Colon (tissue), 2 donors: Measurements from ENCODE around the gene SPON1.
"Not testable (repeated sequence)": the region's sequence is repeated elsewhere in the genome, so short reads cannot be mapped to it uniquely, and the experiment has no call there.

Source experiments
- FAIRE-seq: peaks from 2 replicates; lab custom pipeline; 2012; peaks lifted over from hg19 to GRCh38; lab: Jason Lieb, UNC
- donor health status: control.
- donor health status: control.

Gene SPON1

DNA sequence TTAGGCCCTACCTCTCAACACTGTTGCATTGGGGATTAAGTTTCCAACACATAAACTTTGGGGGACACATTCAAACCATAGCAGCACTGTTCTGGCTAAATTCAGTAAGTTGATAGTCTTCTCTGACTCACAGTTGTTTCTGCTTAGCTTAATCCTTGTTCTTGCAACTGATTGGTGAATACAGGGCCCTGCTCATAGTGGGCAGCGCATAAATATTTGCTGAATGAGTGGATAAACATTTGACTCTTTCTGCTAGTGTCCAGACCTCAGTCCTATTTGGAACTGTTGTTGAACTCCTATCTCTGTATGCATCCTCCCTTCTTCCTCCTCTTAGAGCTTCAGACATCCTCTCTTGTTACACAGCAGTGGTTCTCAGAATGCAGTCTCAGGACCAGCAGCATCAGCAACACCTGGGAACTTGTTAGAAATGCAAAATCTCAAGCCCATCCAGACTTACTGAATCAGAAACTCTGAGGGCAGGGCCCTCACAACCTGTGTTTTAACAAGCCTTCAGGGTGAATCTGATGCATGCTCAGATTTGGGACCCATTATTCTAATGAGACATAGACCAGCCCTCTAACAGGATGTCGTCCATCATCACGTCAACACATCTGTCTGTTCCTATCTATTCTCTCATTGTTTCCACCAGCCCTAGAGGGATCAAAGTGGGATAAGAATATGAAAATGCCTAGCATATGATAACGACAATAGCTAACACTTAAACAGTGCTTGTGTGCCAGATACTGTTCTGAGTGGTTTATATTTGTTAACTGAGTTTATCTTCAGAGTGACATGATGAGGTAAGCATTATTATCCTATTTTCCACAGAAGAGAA is 22.3 kb downstream of the SPON1 start:
- no peak for FAIRE-seq

DNA sequence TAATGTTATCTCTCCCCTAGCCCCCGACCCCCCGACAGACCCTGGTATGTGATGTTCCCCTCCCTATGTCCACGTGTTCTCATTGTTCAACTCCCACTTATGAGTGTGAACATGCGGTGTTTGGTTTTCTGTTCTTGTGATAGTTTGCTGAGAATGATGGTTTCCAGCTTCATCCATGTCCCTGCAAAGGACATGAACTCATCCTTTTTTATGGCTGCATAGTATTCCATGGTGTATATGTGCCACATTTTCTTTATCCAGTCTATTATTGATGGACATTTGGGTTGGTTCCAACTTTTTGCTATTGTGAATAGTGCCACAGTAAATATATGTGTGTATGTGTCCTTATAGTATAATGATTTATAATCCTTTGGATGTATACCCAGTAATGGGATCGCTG is 24.2 kb downstream of the SPON1 start:
- not testable (repeated sequence) for FAIRE-seq

GRCh38 chr11:13992158-13992856 is 29.8 kb downstream of the SPON1 start:
- FAIRE-seq: not testable (repeated sequence)

DNA sequence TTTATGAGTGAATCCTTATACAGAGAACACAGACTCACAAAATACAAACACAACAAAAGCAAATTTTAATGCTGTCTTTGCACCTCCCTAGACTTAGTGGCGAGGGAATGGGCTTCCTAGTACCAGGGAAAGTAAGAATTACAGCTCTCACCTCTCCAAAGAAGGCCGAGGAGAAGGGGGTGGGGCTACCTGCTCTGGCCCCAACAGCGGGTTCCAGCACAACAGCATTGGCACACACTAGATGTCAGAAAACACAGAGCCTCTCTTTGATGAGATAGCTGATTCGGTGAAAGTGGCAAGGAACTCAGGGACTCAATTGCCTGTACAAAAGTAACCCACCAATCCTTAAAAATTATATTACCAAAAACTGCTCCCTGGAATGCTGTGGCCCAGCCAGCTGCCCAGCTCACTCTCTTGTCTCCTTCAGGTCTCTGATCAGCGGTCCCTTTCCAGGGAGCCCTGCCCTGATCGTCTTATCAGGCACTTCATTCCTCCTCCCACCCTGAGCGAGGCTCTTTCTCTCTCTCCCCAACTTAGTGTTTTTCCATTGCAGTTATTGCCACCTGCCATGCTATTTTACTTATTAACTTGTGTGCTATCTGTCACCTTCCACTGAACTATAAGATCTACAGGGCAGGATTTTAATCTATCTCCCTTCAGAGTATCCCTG is 30.7 kb downstream of the SPON1 start:
- FAIRE-seq: no peak

GRCh38 chr11:13997881-13998280 is 35.4 kb downstream of the SPON1 start:
- FAIRE-seq: no peak

DNA sequence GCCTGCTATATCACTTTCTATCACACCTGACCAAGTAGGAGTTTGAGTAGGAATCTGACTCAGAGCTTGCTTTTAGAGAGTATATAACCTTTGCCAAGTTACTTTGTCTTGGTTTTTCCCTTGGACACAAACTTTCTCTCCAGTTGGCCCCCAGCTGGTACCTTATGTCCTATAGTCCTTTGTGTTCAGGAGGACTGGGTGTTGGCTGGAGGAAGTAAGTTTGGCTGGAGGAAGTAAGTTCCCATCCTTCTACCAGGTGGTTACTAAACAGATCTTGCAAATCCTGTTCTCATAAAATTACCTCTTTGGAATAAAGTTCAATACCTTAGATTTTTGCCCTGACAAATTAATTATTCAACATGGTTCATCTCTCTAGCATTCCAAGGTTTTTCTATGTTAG is 37.2 kb downstream of the SPON1 start:
- FAIRE-seq: no peak

DNA sequence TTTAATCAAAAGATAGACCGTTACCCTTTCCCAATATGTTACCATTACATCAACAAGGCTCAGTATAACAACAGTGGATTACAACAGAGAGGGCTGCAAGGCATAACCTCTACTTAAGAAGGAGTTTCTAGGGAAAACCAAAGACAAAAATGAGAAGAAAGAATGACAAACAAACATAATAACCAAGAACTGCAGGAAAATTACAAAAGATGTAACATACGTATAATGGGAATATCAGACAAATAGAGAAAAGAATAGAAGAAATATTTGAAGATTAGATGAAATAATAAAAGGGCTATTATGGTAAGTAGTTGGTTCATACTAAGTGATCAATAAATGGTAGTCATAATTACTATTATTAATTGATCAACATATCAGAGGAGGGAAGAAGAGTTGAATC is 39.1 kb downstream of the SPON1 start:
- FAIRE-seq: peak; percentile 14

- FAIRE-seq: no peak
Observed at GRCh38 chr11:14007566-14007965, 45.0 kb downstream of the SPON1 start.

DNA sequence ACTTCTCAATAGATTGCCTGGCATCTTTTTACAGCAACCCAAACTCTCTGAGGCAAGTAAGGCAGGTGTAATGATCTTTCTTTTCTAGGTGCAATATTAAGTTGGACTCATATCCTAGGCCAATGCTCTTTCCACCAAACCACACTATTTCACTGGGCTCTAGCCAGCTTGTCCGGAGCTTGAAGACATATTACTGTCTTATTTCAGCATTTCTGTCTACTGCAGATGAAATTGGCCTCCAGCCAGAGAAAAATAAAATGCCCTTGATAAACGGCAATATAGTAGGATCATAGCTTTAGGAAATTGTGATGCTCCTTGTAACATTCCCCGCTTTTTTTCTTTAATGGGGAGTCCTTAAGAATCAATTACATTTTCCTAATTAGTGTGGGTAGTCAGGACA is 48.1 kb downstream of the SPON1 start:
- FAIRE-seq: no peak

DNA sequence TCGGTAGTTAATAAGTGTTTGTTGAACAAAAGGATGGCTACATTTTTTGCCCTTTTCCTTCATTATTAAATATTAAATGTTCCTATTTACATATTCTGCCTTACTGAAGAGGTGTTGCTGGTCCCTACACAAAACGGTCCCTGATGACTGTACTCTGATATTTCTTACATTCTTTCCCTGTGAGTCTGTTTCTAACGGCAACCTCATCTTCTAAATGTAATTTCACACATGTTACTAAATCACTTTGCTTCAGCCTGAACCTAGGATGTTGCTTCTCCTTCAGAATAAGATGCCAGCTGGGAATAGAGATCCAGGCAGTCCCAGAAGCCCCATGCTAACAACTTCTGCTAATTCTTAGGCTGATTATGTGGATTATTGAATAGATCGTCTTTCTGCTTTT is 50.3 kb downstream of the SPON1 start:
- FAIRE-seq: no peak

DNA sequence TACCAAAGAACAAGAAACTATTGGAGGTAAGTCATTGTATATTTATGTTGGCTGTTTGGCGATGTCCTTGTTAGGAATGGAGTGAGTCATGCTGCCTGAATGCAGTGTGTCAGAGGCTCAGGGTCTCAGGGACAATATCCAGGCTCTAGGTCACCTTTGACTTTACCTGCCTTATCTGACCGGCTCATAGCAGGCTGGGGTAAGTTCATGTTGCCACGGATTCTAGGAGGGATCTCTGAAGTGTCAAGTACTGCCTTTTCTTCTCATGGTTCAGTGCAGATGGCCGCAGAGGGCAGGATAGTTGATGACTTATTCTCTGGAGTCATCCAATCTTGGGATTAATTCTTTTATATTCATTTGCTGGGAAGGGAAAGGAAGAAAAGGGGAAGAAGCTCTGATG is 53.2 kb downstream of the SPON1 start:
- no peak for FAIRE-seq

GRCh38 chr11:14018441-14018840 is 55.9 kb downstream of the SPON1 start:
- no peak for FAIRE-seq

DNA sequence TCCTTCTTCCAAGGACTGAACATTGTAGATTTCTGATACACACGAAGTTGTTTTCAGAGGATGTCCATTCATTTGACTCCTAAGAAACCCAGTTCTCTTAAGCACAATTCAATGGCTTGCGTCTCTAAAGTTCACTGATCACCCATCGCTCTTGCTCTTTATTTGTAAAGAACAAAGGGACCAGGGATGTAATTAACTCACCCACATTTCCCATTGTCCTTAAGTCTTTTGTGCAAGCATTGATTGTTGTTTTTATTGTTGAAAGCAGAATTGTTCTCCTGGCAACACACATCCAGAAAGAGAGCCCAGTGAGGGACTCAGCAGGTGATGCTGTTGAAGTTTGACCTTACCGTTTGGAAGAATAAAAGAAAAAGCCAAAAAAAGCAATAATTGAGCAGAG is 59.2 kb downstream of the SPON1 start:
- no peak for FAIRE-seq

- FAIRE-seq: no peak
Observed at GRCh38 chr11:14022251-14022650, 59.7 kb downstream of the SPON1 start.

DNA sequence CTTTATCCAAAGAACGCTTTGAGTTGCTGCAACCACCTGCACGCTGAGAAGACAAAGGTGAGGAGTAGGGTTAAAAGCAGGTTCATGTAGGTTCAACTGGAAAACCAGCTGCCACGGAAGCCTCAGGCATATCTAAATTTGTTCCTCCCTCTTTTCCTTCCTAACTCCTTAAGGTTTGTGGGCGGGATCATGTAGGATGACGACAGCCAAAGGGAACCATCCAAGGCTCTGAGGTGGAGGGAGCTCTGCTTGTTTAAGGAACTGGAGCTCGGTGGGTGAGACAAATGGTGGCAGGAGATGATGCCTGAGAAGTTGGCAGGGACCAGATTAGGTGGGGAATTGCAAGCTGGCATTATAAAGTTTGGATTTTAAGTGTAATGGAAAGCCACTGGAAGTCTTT is 60.3 kb downstream of the SPON1 start:
- no peak for FAIRE-seq

DNA sequence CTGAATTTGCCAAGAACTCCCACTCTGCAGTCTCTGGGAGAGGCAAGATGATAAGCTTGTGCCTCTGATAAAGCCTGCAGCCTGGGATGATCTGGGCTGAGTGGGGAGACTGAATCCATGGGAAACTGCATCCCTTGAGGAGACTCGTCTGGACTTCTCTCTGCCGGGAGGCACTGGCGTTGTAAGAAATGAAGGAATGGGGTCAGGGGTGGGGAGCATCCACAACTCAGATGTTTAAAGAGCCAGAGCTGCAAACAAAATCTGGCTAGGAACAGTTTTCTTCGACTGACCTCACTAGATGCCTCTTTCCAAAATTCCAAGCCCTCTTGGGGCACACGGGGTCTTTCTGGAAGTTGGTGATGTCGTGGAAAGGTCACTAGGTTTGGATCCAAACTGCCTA is 64.4 kb downstream of the SPON1 start:
- no peak for FAIRE-seq

GRCh38 chr11:14027525-14027924 is 65.0 kb downstream of the SPON1 start:
- FAIRE-seq: no peak

GRCh38 chr11:14029440-14029839 is 66.9 kb downstream of the SPON1 start:
- no peak for FAIRE-seq

DNA sequence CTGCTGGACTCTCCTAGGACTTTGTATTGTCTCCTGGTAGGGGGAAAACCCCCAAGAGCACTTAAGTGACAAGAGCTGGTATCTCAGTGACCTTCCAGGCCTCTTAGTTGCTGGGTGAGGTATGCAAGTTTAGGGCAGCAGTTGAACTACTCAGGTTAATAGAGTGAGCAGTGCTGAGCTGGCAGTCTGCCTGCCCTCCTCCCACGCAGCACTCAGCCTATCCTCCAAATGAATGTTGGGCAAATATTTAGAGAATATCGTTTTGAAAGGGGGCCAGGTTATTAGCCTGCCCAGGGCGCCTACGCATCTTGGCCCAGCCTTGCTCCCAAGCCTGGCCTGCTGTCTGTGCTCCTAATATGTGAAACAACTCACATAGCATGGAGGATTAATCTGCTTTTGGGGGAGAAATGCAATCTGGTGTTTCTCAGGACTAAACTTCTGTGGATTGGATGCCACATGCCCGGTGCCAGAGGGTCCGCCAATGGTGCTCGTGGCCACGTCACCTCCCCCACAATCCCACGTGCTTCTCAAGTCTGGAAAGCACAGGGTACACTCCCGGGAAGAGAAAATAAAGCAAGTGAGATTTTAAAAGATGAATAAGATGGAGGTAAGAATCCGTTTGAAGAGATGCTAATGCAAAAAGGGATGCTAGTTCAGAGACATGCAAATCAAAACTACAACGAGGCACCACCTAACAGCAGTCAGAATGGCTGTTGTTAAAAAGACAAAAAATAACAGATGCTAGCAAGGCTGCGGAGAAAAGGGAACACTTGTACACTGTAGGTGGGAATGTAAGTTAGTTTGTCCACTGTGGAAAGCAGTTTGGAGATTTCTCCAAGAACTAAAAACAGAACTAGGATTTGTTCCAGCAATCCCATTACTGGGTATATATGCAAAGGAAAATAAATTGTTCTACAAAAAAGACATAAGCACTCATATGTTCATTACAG is 67.7 kb downstream of the SPON1 start:
- no peak for FAIRE-seq

DNA sequence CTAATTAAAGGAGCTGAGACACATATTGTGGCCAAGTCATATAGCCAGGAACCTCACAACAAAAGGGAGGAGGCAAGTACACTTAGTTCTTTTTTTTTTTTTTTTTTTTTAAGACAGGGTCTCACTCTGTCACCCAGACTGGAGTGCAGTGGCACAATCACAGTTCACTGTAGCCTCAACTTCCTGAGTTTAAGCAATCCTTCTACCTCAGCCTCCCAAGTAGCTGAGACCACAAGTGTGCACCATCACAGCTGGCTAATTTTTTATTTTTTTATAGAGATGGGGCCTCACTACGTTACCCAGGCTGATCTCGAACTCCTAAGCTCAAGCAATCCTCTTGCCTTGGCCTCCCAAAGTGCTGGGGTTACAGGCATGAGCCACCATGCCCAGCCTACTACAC is 73.0 kb downstream of the SPON1 start:
- not testable (repeated sequence) for FAIRE-seq

DNA sequence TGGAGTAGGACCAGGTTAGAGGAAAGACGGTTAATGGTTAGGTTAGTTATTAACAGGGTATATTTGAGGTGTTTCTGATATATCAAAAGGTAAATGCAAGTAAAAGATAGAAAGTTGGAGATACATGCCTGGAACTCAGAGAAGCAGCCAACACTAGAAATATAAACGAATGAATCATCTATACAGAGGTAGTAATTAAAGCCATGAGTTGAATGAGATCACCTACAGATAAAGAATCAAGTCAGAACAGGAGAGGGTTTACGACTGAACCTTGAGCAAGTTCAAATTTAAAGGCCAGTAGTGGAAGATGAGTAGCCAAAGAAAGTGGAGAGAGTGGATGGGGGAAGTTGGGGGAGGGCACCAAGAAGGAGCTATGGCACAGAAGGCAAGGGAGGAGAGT is 73.9 kb downstream of the SPON1 start:
- no peak for FAIRE-seq

DNA sequence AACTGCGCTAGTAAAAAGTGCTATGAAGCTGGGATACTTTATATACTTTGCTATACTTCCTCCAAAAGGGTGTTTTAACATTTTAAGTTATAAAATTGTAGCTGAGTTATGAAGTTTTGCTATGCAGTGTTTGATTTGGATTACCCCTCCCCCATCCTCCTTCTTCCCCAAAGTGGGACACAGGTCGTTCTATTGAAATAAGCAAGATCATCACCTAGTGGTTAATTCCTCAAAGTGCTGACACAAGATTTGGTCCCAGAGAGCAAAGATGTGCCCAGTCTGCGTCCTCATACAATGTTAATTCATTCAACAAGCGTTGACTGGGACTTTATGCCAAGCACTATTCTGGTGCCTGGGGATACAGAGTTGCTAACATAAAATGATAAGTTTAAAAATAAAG is 78.5 kb downstream of the SPON1 start:
- no peak for FAIRE-seq
